HFF-Myc (cell line): ENCODE measurements around the gene GRXCR2.
"Not testable (repeated sequence)": the region's sequence is repeated elsewhere in the genome, so short reads cannot be mapped to it uniquely, and the experiment has no call there.

Experiments used
- DNase-seq: peaks from one replicate; pipeline ENCODE4 v3.0.0-alpha.2; 2011; ENCODE audit warnings: low read depth; ENCODE audit errors: extremely low read depth
- H3K4me3 ChIP-seq: replicated peaks from 2 replicates; pipeline ENCODE4 v1.5.1; 2011; ENCODE audit warnings: low read depth, mild to moderate bottlenecking, control low read depth, low read length
- TF ChIP-seq, protein P1 (sequence below): IDR thresholded peaks from 2 replicates; pipeline ENCODE4 v1.5.1; 2012; ENCODE audit warnings: mild to moderate bottlenecking, low read depth, low read length, control low read depth; ENCODE audit errors: missing control alignments

GRXCR2 gene

DNA sequence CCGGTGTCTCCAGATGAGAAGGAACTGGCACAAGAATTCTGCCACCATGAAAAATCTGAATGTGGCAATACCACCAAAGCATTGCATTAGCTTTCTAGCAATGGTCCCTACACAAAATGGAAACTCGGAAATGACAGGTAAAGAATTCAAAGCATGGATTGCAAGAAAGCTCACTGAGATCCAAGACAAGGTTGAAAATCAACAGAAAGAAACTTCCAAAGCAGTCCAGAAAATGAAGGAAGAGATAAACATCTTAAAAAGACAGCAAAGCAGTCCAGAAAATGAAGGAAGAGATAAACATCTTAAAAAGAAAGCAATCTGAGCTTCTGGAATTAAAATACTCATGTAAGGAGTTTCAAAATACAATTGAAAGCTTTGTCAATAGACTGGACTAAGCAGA, 16.8 kb upstream of the GRXCR2 start:
- no peak for DNase-seq

DNA sequence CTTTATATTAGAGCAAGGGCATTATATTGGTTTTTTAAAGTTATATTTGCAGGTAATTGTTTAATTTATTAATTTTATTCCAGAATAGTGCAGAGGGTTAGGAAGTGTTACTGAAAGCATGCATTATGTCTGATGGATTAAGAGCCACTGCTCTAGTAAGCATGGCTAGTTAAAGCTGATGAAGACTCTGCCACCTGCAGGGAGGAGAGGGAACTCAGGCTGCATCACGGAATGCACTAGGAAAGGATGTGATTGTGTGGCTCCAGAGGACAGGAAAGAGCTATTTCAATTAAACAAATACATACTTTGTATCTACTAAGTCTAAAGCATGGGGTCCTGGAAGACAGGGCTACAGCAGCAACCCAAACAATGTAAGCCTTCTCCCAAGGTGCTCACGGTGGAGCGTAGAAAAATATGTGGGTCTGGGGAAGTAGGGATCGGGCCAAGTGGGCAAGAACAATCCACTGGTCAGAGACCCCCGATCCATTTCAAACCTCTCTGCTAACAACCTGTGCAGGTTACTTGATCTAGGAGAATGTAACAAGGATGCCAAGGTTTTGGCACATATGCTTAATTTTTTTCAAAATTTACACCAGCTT, 15.3 kb upstream of the GRXCR2 start:
- DNase-seq = peak; percentile 17
- TF ChIP-seq, protein P1, sequence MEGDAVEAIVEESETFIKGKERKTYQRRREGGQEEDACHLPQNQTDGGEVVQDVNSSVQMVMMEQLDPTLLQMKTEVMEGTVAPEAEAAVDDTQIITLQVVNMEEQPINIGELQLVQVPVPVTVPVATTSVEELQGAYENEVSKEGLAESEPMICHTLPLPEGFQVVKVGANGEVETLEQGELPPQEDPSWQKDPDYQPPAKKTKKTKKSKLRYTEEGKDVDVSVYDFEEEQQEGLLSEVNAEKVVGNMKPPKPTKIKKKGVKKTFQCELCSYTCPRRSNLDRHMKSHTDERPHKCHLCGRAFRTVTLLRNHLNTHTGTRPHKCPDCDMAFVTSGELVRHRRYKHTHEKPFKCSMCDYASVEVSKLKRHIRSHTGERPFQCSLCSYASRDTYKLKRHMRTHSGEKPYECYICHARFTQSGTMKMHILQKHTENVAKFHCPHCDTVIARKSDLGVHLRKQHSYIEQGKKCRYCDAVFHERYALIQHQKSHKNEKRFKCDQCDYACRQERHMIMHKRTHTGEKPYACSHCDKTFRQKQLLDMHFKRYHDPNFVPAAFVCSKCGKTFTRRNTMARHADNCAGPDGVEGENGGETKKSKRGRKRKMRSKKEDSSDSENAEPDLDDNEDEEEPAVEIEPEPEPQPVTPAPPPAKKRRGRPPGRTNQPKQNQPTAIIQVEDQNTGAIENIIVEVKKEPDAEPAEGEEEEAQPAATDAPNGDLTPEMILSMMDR = peak; percentile 77
- H3K4me3 ChIP-seq = no peak overlapping the region

More for the DNA sequence above, 16.8 kb upstream of the GRXCR2 start:
- no peak overlapping the region for H3K4me3 ChIP-seq
- TF ChIP-seq, protein P1 = no peak

DNA sequence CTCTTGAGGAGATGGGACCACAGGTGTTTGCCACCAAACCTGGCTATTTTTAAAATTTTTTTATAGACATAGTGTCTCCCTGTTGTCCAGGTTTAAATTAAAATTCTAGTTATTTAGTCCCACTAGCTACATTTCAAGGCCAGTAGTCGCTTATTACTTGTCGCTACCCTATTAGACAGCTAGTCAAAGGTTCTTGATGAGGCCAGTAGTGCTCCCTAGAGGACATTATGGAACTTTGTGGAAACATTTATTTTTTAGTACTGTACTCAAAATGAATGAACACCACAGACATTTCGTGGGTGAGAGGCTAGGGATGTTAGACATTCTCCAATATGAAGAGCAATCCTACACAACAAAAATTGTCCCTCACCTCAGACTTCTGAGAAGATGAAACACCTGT, 14.4 kb upstream of the GRXCR2 start:
- no peak for DNase-seq
- TF ChIP-seq, protein P1 = no peak
- no peak overlapping the region for H3K4me3 ChIP-seq

DNA sequence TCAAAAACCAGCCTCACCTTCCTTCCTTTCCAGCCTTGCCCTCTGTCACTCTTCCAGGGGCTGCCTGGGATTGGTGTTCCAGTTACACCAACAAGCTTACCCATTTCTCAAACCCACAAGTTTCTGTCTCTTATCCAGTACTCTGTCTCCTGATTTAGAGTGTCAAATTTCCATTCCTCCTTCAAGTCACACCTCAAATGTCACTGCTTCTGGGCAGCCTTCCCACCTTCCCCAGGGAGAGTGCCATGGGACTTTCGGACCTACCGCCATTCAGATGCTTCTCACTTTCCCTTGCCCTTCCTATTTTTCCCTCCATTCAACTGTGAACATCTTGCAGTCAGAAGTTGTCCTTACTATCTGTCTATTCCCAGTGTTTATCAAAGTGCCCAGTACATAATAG, 2.0 kb upstream of the GRXCR2 start:
- no peak overlapping the region for H3K4me3 ChIP-seq
- DNase-seq = no peak
- TF ChIP-seq, protein P1 = no peak

DNA sequence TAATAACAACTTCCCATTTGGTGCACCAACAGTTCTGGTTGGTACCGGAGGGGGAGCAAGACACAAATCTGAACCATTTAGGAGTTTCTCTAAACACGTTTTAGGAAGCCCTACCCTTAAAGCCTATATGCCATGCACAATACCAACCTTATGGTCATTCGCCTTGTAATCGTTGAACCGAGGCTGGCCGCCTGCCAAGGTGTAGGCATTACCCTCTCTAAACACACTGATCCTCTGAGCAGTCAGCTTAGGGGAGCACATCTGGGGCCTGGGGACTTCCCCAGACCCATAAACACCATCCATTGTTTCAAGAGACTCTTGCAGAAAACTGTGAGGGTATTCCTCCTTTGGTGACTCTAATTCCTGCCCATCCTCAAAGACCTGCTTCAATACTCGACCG, 328 bp downstream of the GRXCR2 start:
- TF ChIP-seq, protein P1 = no peak
- DNase-seq = no peak
- H3K4me3 ChIP-seq = no peak overlapping the region

DNA sequence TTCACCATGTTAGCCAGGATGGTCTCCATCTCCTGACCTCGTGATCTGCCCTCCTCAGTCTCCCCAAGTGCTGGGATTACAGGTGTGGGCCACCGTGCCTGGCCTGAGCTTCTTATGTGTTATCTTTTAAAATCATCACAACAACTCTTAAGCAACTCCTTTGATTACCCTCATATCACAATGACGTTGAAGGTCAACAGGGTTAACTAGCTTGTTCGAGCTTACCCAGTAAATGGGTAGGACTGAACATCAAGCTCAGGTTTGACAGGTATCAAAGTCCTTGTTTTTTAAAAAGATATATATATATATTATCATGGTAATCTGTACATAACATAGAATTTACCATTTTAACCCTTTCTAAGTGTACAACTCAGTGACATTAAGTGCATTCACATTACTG, 3.1 kb downstream of the GRXCR2 start:
- DNase-seq = no peak
- TF ChIP-seq, protein P1 = no peak
- no peak overlapping the region for H3K4me3 ChIP-seq

DNA sequence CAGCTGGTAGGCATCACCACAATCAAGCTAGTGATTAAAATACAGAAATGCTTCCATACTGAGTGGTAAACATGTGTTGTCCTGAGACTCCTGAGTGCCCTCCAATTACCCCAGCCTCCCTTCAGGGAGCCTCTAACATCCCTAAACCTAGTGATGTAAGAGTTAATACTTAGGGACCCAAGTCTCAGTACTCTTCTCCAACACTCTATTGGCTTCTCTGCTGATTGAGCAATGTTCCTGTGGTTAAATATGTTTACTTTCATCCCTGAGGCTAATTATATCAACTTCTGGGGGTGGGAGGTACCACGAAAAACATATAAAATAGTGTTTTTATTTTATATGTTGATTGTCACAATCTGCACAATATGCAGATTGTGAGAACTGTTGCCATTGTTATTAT, 5.0 kb downstream of the GRXCR2 start:
- H3K4me3 ChIP-seq = no peak overlapping the region
- TF ChIP-seq, protein P1 = no peak
- DNase-seq = no peak

DNA sequence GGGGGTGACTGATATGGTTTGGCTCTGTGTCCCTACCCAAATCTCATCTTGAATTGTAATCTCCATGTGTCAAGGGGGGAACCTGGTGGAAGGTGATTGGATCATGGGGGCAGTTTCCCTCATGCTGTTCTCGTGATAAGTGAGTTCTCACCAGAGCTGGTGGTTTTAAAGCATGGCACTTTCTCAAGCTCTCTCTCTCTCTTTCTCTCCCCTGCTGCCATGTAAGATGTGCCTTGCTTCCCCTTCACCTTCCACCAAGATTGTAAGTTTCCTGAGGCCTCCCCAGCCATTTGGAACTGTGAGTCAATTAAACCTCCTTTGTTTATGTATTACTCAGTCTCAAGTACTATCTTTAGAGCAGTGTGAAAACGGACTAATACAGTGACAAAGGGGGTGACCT, 8.4 kb downstream of the GRXCR2 start:
- H3K4me3 ChIP-seq, DNase-seq: not testable (repeated sequence)
